Spleen (tissue), 11 donors: ENCODE measurements around the gene GGT6. TPM values are rescaled to one million over a fixed set of nuclear protein-coding genes. Genes with fewer than 3 reads are reported as not detected.
"Not testable (repeated sequence)": the region's sequence is repeated elsewhere in the genome, so short reads cannot be mapped to it uniquely, and the experiment has no call there.

ENCODE experiments used
- DNase-seq: peaks from one replicate; pipeline ENCODE4 v3.0.0-alpha.2; 2020
- H3K27ac ChIP-seq, 8 donors: fragments of 200-600 bp; sonication (generic) in 7 of 8; 1 replicate in 4 of 8; 2 replicates in 4 of 8; pipeline versions ENCODE4 v1.5.0 to v1.8.0; 2016 to 2021; ENCODE audit warnings: inconsistent platforms in 4 of 8, mild to moderate bottlenecking in 4 of 8, moderate library complexity in 1 of 8
- H3K27me3 ChIP-seq, 7 donors: fragments of 200-600 bp; sonication (generic) in 6 of 7; replicated peaks in 1 of 7; 1 replicate in 4 of 7; 2 replicates in 3 of 7; pipeline versions ENCODE4 v1.5.0 to v1.8.0; 2016 to 2021; ENCODE audit warnings: inconsistent platforms in 3 of 7, mild to moderate bottlenecking in 1 of 7
- H3K36me3 ChIP-seq, 6 donors: fragments of 200-600 bp; sonication (generic) in 5 of 6; 1 replicate in 4 of 6; 2 replicates in 2 of 6; pipeline versions ENCODE4 v1.5.0 to v1.8.0; 2016 to 2021; ENCODE audit warnings: inconsistent platforms in 2 of 6
- H3K4me1 ChIP-seq, 6 donors: fragments of 200-600 bp; sonication (generic) in 5 of 6; 1 replicate in 3 of 6; 2 replicates in 3 of 6; pipeline versions ENCODE4 v1.5.0 to v1.8.0; 2016 to 2021; ENCODE audit warnings: inconsistent platforms in 3 of 6
- H3K4me3 ChIP-seq, 8 donors: fragments of 200-600 bp; sonication (generic) in 7 of 8; 1 replicate in 4 of 8; 2 replicates in 4 of 8; pipeline versions ENCODE4 v1.5.0 to v1.8.0; 2016 to 2021; ENCODE audit warnings: inconsistent platforms in 4 of 8, mild to moderate bottlenecking in 4 of 8, moderate library complexity in 2 of 8
- H3K9me3 ChIP-seq, 8 donors: fragments of 200-600 bp; sonication (generic) in 7 of 8; 1 replicate in 4 of 8; 2 replicates in 4 of 8; pipeline versions ENCODE4 v1.5.0 to v1.8.0; 2016 to 2021; ENCODE audit warnings: inconsistent platforms in 4 of 8
- POLR2A ChIP-seq, 3 donors: fragments of 450-650 bp; IDR thresholded peaks; one replicate each; pipeline ENCODE4 v1.5.1; 2017; ENCODE audit warnings: antibody characterized with exemption in 3 of 3, mild to moderate bottlenecking in 1 of 3
- POLR2AphosphoS5 ChIP-seq, 3 donors: sonication (generic); formaldehyde crosslinking; IDR thresholded peaks; one replicate each; pipeline ENCODE4 v1.5.1; 2017; ENCODE audit warnings: antibody characterized with exemption in 3 of 3
- WGBS, 5 donors: extraction: QIAGEN DNeasy Blood & Tissue Kit in 3 of 5; methylation state at CpG; one replicate each; pipeline versions ENCODE4 v1.1.5 to v1.1.7; 2013 to 2018; 5-methylcytosine and 5-hydroxymethylcytosine counted together
- intact Hi-C: fragments of 100-400 bp; cut with DNase I; formaldehyde crosslinking; loops from one replicate; pipeline ENCODE4 v1.15.0; 2023; ENCODE audit warnings: low total_unique reads
- polyA plus RNA-seq, 3 donors: library from polyadenylated mRNA; stranded (reverse); fragments of 200-250 nt; gene quantifications; one replicate each; pipeline ENCODE4 v1.2.1, GENCODE V29; 2013
- total RNA-seq, 7 donors: library from RNA; depleted of rRNA in 3 of 7; stranded (reverse); fragments of >200 nt in 3 of 7; fragmentation: NEBNext Ultra II Directional in 4 of 7; extraction: Animal tissue kit (Norgen Biotek cat#: 25700) in 4 of 7; gene quantifications; one replicate each; pipeline versions ENCODE4 v1.1.0 to v1.2.1, GENCODE V29; 2016 to 2021
- TF ChIP-seq, protein P1 (sequence below), 11 experiments: fragments of 200-600 bp in 7 of 11; fragments of 450-650 bp in 4 of 11; sonication (generic) in 4 of 11; IDR thresholded peaks in 8 of 11; conservative IDR thresholded peaks in 3 of 11; 1 replicate in 7 of 11; 2 replicates in 4 of 11; pipeline versions ENCODE4 v1.4.0 to v1.8.0; 2016 to 2021; ENCODE audit warnings: antibody characterized with exemption in 11 of 11, inconsistent platforms in 4 of 11, mild to moderate bottlenecking in 1 of 11
- donor health status: healthy with polysubstance abuse.
- donor health status: DM: no; HTN: no; CAD: no; lungs with moderate emphysema.
- donor health status: DM: no; HTN: no; CAD: no.
- donor health status: Bipolar disorder and iron deficiency.
- donor health status: healthy.
- donor health status: DM: no; HTN: no; CAD: no.
- donor health status: DM: yes; HTN: yes; CAD: no.

GGT6 gene
- total and polyA plus RNA-seq, 10 donors, result 0.03 to 0.42 TPM; not detected in 8

DNA sequence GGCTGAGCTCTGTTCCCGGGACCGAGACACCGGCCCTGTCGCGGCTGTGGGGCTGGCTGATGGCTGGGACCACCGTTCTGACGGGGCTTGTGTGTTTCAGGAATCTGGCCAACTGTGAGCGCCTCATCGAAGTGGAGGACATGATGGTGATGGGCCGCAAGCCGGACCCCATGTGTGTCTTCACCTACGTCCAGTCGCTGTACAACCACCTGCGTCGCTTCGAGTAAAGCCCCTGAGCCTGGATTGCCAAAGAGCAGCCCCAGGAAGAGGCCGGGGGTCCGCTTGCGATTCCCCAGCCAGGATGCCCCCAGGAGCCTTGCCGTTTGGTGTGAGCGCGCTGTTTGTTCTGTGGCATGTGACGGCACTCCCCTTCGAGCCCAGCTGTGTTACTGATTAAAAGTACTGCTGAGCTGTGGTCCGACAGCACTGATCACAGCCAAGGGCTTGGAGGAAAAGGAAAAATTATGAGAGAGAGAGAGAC is 46.9 kb upstream of the GGT6 start:
- TF ChIP-seq, protein P1, sequence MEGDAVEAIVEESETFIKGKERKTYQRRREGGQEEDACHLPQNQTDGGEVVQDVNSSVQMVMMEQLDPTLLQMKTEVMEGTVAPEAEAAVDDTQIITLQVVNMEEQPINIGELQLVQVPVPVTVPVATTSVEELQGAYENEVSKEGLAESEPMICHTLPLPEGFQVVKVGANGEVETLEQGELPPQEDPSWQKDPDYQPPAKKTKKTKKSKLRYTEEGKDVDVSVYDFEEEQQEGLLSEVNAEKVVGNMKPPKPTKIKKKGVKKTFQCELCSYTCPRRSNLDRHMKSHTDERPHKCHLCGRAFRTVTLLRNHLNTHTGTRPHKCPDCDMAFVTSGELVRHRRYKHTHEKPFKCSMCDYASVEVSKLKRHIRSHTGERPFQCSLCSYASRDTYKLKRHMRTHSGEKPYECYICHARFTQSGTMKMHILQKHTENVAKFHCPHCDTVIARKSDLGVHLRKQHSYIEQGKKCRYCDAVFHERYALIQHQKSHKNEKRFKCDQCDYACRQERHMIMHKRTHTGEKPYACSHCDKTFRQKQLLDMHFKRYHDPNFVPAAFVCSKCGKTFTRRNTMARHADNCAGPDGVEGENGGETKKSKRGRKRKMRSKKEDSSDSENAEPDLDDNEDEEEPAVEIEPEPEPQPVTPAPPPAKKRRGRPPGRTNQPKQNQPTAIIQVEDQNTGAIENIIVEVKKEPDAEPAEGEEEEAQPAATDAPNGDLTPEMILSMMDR (IDR thresholded peaks at IDR 0.05 in 8 of 11, conservative IDR thresholded peaks at IDR 0.05 in 3 of 11), result no peak
- TF ChIP-seq POLR2A (IDR thresholded peaks at IDR 0.05), result no peak
- no peak for TF ChIP-seq POLR2AphosphoS5 (IDR thresholded peaks at IDR 0.05)
- Histone ChIP-seq H3K36me3 (no peaks in the 10 kb centered on the region), H3K4me3 (no peak overlapping the region), H3K27me3 (peaks cover 0 to 8% (median 0%) of the 10 kb centered on the region in 7 donors), H3K9me3 (no peaks in the 10 kb centered on the region), H3K27ac (peak overlapping the region in 6 of 8 donors; percentile 18 to 75 (median 70)), H3K4me1 (peaks cover 0 to 36% (median 15%) of the 10 kb centered on the region in 6 donors)
- 66 to 75% (median 73%) methylated on average over 18 to 25 of the region's 25 CpGs for WGBS, 5 donors
- intact Hi-C loops, result no loop called here
- DNase-seq, result no peak

DNA sequence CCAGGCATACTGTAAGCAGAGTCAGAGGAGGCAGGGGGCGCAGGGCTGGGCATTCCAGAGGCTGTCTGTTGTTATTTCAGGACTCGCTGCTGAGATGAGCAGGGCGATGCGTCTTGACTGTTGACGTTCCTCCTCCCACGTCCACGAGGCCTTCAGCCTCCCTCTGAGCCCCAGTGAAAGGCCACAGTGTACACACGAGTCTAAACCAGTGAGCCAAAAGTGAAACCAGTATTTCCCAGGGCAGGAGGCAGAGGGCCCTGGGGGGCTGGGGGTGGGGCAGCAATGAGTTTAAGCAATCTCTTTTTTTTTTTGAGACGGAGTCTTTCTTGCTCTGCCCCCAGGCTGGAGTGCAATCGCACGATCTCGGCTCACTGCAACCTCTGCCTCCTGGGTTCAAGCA is 45.4 kb upstream of the GGT6 start:
- H3K27me3 ChIP-seq, result peaks cover 0 to 8% (median 0%) of the 10 kb centered on the region in 7 donors
- no peaks in the 10 kb centered on the region for H3K9me3 ChIP-seq
- H3K27ac ChIP-seq, result peak overlapping the region in 5 of 8 donors; percentile 26 to 71 (median 69)
- H3K36me3 ChIP-seq, result no peaks in the 10 kb centered on the region
- no peak for DNase-seq
- WGBS, 5 donors, result 48 to 60% (median 59%) methylated on average over 12 of the region's 12 CpGs
- H3K4me3 ChIP-seq, result no peak overlapping the region
- TF ChIP-seq POLR2A (IDR thresholded peaks at IDR 0.05) (no peak), POLR2AphosphoS5 (IDR thresholded peaks at IDR 0.05) (peak in 2 of 3 donors; percentile 25 to 54)
- TF ChIP-seq, protein P1 (IDR thresholded peaks at IDR 0.05 in 8 of 11, conservative IDR thresholded peaks at IDR 0.05 in 3 of 11), result no peak
- peaks cover 0 to 36% (median 15%) of the 10 kb centered on the region in 6 donors for H3K4me1 ChIP-seq
- intact Hi-C loops, result no loop called here

DNA sequence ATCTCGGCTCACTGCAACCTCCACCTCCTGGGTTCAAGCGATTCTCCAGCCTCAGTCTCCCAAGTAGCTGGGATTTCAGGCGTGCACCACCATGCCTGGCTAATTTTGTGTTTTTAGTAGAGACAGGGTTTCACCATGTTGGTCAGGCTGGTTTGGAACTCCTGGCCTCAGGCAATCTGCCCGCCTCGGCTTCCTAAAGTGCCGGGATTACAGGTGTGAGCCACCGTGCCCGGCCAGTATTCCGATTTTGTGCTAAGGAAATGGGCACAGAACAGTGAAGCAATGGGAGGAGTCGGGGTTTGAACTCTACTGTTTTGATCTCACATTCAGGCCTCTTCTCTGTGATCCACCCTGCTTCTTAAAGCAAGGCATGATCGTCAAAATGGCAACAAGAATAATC is 44.4 kb upstream of the GGT6 start:
- Histone ChIP-seq H3K27me3 (peaks cover 0 to 17% (median 0%) of the 10 kb centered on the region in 7 donors), H3K27ac (peak overlapping the region in 2 of 8 donors; percentile 5 to 28), H3K4me1 (peaks cover 0 to 38% (median 15%) of the 10 kb centered on the region in 6 donors)
- H3K36me3 ChIP-seq, DNase-seq, intact Hi-C loops, H3K4me3 ChIP-seq, H3K9me3 ChIP-seq: not testable (repeated sequence)
- WGBS, 5 donors, result 88 to 96% (median 91%) methylated on average over 11 of the region's 11 CpGs

DNA sequence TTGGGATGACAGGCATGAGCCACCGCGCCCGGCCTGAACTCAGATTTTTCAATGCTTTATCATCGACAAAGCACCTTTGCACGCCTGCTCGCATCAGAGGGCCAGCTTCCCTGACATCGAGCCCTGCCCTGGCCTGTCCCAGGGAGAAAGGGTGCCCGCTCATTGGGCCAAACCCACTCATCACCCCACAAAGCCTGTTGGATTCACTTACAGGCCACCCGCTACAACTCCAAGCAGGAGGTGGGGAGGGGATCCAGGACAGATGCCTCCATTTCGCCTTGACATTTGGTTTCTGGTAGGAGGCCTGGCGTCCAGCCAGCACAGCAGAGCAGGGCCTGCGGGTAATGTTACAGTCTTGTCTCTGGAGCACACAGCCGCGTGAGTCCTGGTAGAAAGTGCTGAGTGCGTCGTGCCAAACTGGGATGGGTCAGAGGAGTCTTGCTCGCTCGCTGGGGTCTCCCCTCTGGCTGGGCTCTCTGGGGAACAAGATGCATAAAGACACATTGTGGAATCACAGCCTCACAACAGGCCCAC is 43.8 kb upstream of the GGT6 start:
- intact Hi-C loops, result no loop called here
- Histone ChIP-seq H3K4me3 (no peak overlapping the region), H3K27me3 (peaks cover 0 to 23% (median 0%) of the 10 kb centered on the region in 7 donors), H3K9me3 (no peaks in the 10 kb centered on the region), H3K4me1 (peaks cover 0 to 44% (median 18%) of the 10 kb centered on the region in 6 donors), H3K27ac (peak overlapping the region in 2 of 8 donors; percentile 5 to 28), H3K36me3 (no peaks in the 10 kb centered on the region)
- WGBS, 5 donors, result 78 to 93% (median 81%) methylated on average over 15 to 18 of the region's 18 CpGs
- DNase-seq, result peak; percentile 71
- TF ChIP-seq POLR2AphosphoS5 (IDR thresholded peaks at IDR 0.05) (no peak), POLR2A (IDR thresholded peaks at IDR 0.05) (no peak)
- TF ChIP-seq, protein P1 (IDR thresholded peaks at IDR 0.05 in 8 of 11, conservative IDR thresholded peaks at IDR 0.05 in 3 of 11), result no peak
